H1 (cell line): ENCODE results near the gene LHPP. TPM values are rescaled to one million over a fixed set of nuclear protein-coding genes. Genes with fewer than 3 reads are reported as not detected.

Experiments
- CTCF ChIA-PET: fragments of 300-600 bp; sonication (Branson Sonifier 250); formaldehyde crosslinking; loops from one replicate; lab custom pipeline; 2021; ENCODE audit not compliant: partially characterized antibody; lab: Charles Lee
- POLR2A ChIA-PET: fragments of 300-600 bp; sonication (Branson Sonifier 250); formaldehyde crosslinking; loops from one replicate; lab custom pipeline; 2021; ENCODE audit warnings: inconsistent platforms; ENCODE audit not compliant: partially characterized antibody; lab: Charles Lee
- DNase-seq, 2 experiments: peaks; one replicate each; pipeline versions ENCODE4 v3.0.0 to v3.0.0-alpha.2; 2010 to 2022; ENCODE audit warnings: low spot score in 2 of 2, low read depth in 1 of 2, mixed read lengths in 1 of 2
- FAIRE-seq: peaks from 2 replicates; lab custom pipeline; 2011; peaks lifted over from hg19 to GRCh38; lab: Jason Lieb, UNC
- H2AFZ ChIP-seq: 2 replicates; pipeline ENCODE4 v1.8.1; 2012; ENCODE audit warnings: low read length, inconsistent platforms
- H2AK5ac ChIP-seq: 2 replicates; pipeline ENCODE4 v1.6.1; 2013; ENCODE audit warnings: low read depth, low read length
- H2BK120ac ChIP-seq: replicated peaks from 2 replicates; pipeline ENCODE3; 2013; ENCODE audit warnings: low read depth, low read length, inconsistent platforms
- H2BK12ac ChIP-seq: 2 replicates; pipeline ENCODE4 v1.6.1; 2013; ENCODE audit warnings: low read depth, low read length
- H2BK15ac ChIP-seq: 2 replicates; pipeline ENCODE4 v1.6.1; 2013; ENCODE audit warnings: low read length
- H2BK20ac ChIP-seq: 2 replicates; pipeline ENCODE4 v1.6.1; 2013; ENCODE audit warnings: low read length
- H2BK5ac ChIP-seq: 2 replicates; pipeline ENCODE4 v1.6.1; 2013; ENCODE audit warnings: low read depth, low read length
- H3K14ac ChIP-seq: 2 replicates; pipeline ENCODE4 v1.6.1; 2013; ENCODE audit warnings: inconsistent platforms; ENCODE audit not compliant: insufficient read length
- H3K18ac ChIP-seq: 2 replicates; pipeline ENCODE4 v1.6.1; 2013; ENCODE audit warnings: low read length; ENCODE audit errors: extremely low read depth
- H3K23ac ChIP-seq: 2 replicates; pipeline ENCODE4 v1.6.1; 2013; ENCODE audit warnings: inconsistent platforms; ENCODE audit not compliant: insufficient read length
- H3K23me2 ChIP-seq: 2 replicates; pipeline ENCODE4 v1.6.1; 2013; ENCODE audit warnings: low read depth, low read length
- H3K27ac ChIP-seq: 2 replicates; pipeline ENCODE4 v1.6.1; 2011; ENCODE audit warnings: low read depth, low read length, inconsistent platforms
- H3K27me3 ChIP-seq, 4 experiments: replicated peaks in 1 of 4; 1 replicate in 1 of 4; 2 replicates in 3 of 4; pipeline versions ENCODE4 v1.6.1 to v1.8.1; 2011 to 2013; ENCODE audit warnings: low read length in 3 of 4, mild to moderate bottlenecking in 3 of 4, inconsistent platforms in 2 of 4, mixed read lengths in 2 of 4, moderate library complexity in 1 of 4; ENCODE audit not compliant: control insufficient read depth in 3 of 4, insufficient read depth in 3 of 4; ENCODE audit errors: extremely low read depth in 1 of 4
- H3K36me3 ChIP-seq, 4 experiments: 2 replicates each; pipeline versions ENCODE4 v1.6.1 to v1.8.1; 2011 to 2013; ENCODE audit warnings: mild to moderate bottlenecking in 4 of 4, low read length in 3 of 4, moderate library complexity in 2 of 4, control low read depth in 1 of 4, inconsistent platforms in 1 of 4; ENCODE audit not compliant: insufficient read depth in 4 of 4, control insufficient read depth in 2 of 4
- H3K4ac ChIP-seq: replicated peaks from 2 replicates; pipeline ENCODE3; 2013; ENCODE audit warnings: low read length, low read depth, mixed read lengths, inconsistent platforms; ENCODE audit not compliant: insufficient read length
- H3K4me1 ChIP-seq, 4 experiments: replicated peaks in 1 of 4; 1 replicate in 1 of 4; 2 replicates in 3 of 4; pipeline versions ENCODE4 v1.6.1 to v1.8.1; 2011 to 2013; ENCODE audit warnings: low read length in 3 of 4, inconsistent platforms in 2 of 4, mixed read lengths in 1 of 4; ENCODE audit not compliant: insufficient read depth in 4 of 4, control insufficient read depth in 3 of 4
- H3K4me2 ChIP-seq, 2 experiments: 2 replicates each; pipeline versions ENCODE4 v1.6.1 to v1.8.1; 2011 to 2013; ENCODE audit warnings: low read depth in 2 of 2, low read length in 2 of 2, control low read depth in 1 of 2, inconsistent platforms in 1 of 2, mild to moderate bottlenecking in 1 of 2; ENCODE audit not compliant: insufficient read depth in 1 of 2
- H3K4me3 ChIP-seq, 4 experiments: fragments of 200-600, 300-600 bp in 1 of 4; sonication (generic), shearing (Covaris generic), sonication (Bioruptor Twin) in 1 of 4; 2 replicates each; pipeline versions ENCODE4 v1.5.1 to v1.8.1; 2011 to 2016; ENCODE audit warnings: low read length in 4 of 4, low read depth in 3 of 4, control low read depth in 2 of 4, inconsistent platforms in 2 of 4, mild to moderate bottlenecking in 2 of 4, mixed read lengths in 1 of 4, moderate library complexity in 1 of 4; ENCODE audit not compliant: insufficient read depth in 2 of 4; ENCODE audit errors: extremely low read depth in 1 of 4
- H3K56ac ChIP-seq: replicated peaks from 2 replicates; pipeline ENCODE3; 2013; ENCODE audit warnings: low read depth, mild to moderate bottlenecking, mixed read lengths, low read length, inconsistent platforms; ENCODE audit not compliant: insufficient read length
- H3K79me1 ChIP-seq: 2 replicates; pipeline ENCODE4 v1.6.1; 2013; ENCODE audit warnings: low read depth, low read length, control low read depth
- H3K79me2 ChIP-seq, 2 experiments: 2 replicates each; pipeline versions ENCODE4 v1.6.1 to v1.8.1; 2012 to 2013; ENCODE audit warnings: low read length in 2 of 2, mild to moderate bottlenecking in 2 of 2, inconsistent platforms in 1 of 2; ENCODE audit not compliant: insufficient read depth in 2 of 2, control insufficient read depth in 1 of 2
- H3K9ac ChIP-seq, 4 experiments: replicated peaks in 1 of 4; 1 replicate in 1 of 4; 2 replicates in 3 of 4; pipeline versions ENCODE4 v1.6.1 to v1.8.1; 2011 to 2013; ENCODE audit warnings: low read depth in 3 of 4, low read length in 3 of 4, control low read depth in 2 of 4, mild to moderate bottlenecking in 2 of 4, moderate library complexity in 2 of 4, inconsistent platforms in 1 of 4; ENCODE audit errors: extremely low read depth in 1 of 4
- H3K9me3 ChIP-seq, 2 experiments: 2 replicates each; pipeline versions ENCODE4 v1.6.1 to v1.8.1; 2012 to 2013; ENCODE audit warnings: mild to moderate bottlenecking in 2 of 2, moderate library complexity in 2 of 2, control low read depth in 1 of 2, inconsistent platforms in 1 of 2, low read depth in 1 of 2, low read length in 1 of 2, mixed read lengths in 1 of 2; ENCODE audit not compliant: insufficient read depth in 2 of 2
- H4K20me1 ChIP-seq, 2 experiments: replicated peaks in 1 of 2; 2 replicates each; pipeline versions ENCODE3 to v1.8.1; 2011 to 2013; ENCODE audit warnings: inconsistent platforms in 2 of 2, low read length in 2 of 2, mild to moderate bottlenecking in 1 of 2; ENCODE audit not compliant: insufficient read depth in 2 of 2, control insufficient read depth in 1 of 2
- H4K5ac ChIP-seq: 2 replicates; pipeline ENCODE4 v1.6.1; 2013; ENCODE audit warnings: low read length, low read depth, mixed read lengths, inconsistent platforms; ENCODE audit not compliant: insufficient read length
- H4K8ac ChIP-seq: 2 replicates; pipeline ENCODE4 v1.8.0; 2013; ENCODE audit warnings: mild to moderate bottlenecking, moderate library complexity, low read length, inconsistent platforms; ENCODE audit not compliant: insufficient read depth; ENCODE audit errors: extremely low read depth
- H4K91ac ChIP-seq: replicated peaks from 2 replicates; pipeline ENCODE3; 2013; ENCODE audit warnings: low read length, mixed read lengths, inconsistent platforms; ENCODE audit not compliant: insufficient read length
- BACH1 ChIP-seq: IDR thresholded peaks from 2 replicates; pipeline ENCODE4 v1.6.1; 2012; ENCODE audit warnings: low read length, improper control_type of control experiment
- CHD1 ChIP-seq: IDR thresholded peaks from 2 replicates; pipeline ENCODE4 v1.6.1; 2012; ENCODE audit warnings: low read depth, low read length, improper control_type of control experiment
- CHD2 ChIP-seq: IDR thresholded peaks from 2 replicates; pipeline ENCODE4 v1.6.1; 2012; ENCODE audit warnings: low read length, improper control_type of control experiment
- EZH2 ChIP-seq: fragments of 200-600 bp; sonication (generic); IDR thresholded peaks from 2 replicates; pipeline ENCODE4 v1.7.1; 2012; ENCODE audit warnings: low read depth, mild to moderate bottlenecking, moderate library complexity, low read length, inconsistent platforms; ENCODE audit not compliant: severe bottlenecking
- GABPA ChIP-seq: IDR thresholded peaks from 2 replicates; pipeline ENCODE4 v1.6.1; 2011; ENCODE audit warnings: mild to moderate bottlenecking, low read length, moderate library complexity, borderline replicate concordance; ENCODE audit not compliant: insufficient read depth
- GTF2F1 ChIP-seq: IDR thresholded peaks from 2 replicates; pipeline ENCODE4 v1.6.1; 2012; ENCODE audit warnings: low read depth, low read length, improper control_type of control experiment, borderline replicate concordance
- KDM4A ChIP-seq: IDR thresholded peaks from one replicate; pipeline ENCODE4 v1.7.1; 2012; ENCODE audit warnings: low read depth, mild to moderate bottlenecking, moderate library complexity, low read length, inconsistent platforms; ENCODE audit not compliant: severe bottlenecking
- NRF1 ChIP-seq: IDR thresholded peaks from 2 replicates; pipeline ENCODE4 v1.6.1; 2011; ENCODE audit warnings: mild to moderate bottlenecking, low read depth, low read length, improper control_type of control experiment
- PHF8 ChIP-seq: fragments of 200-600 bp; sonication (generic); conservative IDR thresholded peaks from 2 replicates; pipeline ENCODE4 v1.7.1; 2012; ENCODE audit warnings: low read depth, mild to moderate bottlenecking, inconsistent platforms, low read length, moderate library complexity
- RAD21 ChIP-seq, 2 experiments: IDR thresholded peaks in 1 of 2; conservative IDR thresholded peaks in 1 of 2; 2 replicates each; pipeline ENCODE4 v1.6.1; 2011; ENCODE audit warnings: low read depth in 2 of 2, low read length in 2 of 2, improper control_type of control experiment in 1 of 2, inconsistent platforms in 1 of 2, mild to moderate bottlenecking in 1 of 2, moderate library complexity in 1 of 2
- RFX5 ChIP-seq: IDR thresholded peaks from 2 replicates; pipeline ENCODE4 v1.6.1; 2011; ENCODE audit warnings: low read depth, low read length, improper control_type of control experiment, borderline replicate concordance
- SIX5 ChIP-seq: IDR thresholded peaks from 2 replicates; pipeline ENCODE4 v1.6.1; 2011; ENCODE audit warnings: mild to moderate bottlenecking, low read depth, low read length
- SP2 ChIP-seq: IDR thresholded peaks from 2 replicates; pipeline ENCODE4 v1.6.1; 2012; ENCODE audit warnings: mild to moderate bottlenecking, low read length, inconsistent platforms
- SP4 ChIP-seq: IDR thresholded peaks from 2 replicates; pipeline ENCODE4 v1.6.1; 2012; ENCODE audit warnings: low read length, inconsistent platforms
- TAF1 ChIP-seq: IDR thresholded peaks from 2 replicates; pipeline ENCODE4 v1.6.1; 2011; ENCODE audit warnings: mild to moderate bottlenecking, low read depth, low read length
- WGBS, 2 experiments: shearing (Covaris generic) in 1 of 2; methylation state at CpG; one replicate each; pipeline versions ENCODE4 v1.1.6 to v1.1.7; 2013 to 2015; ENCODE audit warnings: low lambda C conversion rate in 2 of 2, mixed read lengths in 2 of 2, inconsistent platforms in 1 of 2, low coverage in 1 of 2, missing lambda C conversion rate in 1 of 2; ENCODE audit not compliant: insufficient replicate concordance in 2 of 2, insufficient coverage in 1 of 2, insufficient read length in 1 of 2; ENCODE audit errors: extremely low coverage in 1 of 2, missing lambda C conversion rate in 1 of 2; 5-methylcytosine and 5-hydroxymethylcytosine counted together
- polyA plus RNA-seq, 7 experiments: library from polyadenylated mRNA; depleted of rRNA in 3 of 7; stranded (reverse) in 5 of 7; unstranded in 2 of 7; fragments of >200 nt in 5 of 7; fragments of 200-250 nt in 2 of 7; gene quantifications; 1 replicate in 5 of 7; 2 replicates in 1 of 7; 4 replicates in 1 of 7; pipeline versions ENCODE4 v1.2.1 to v1.2.3, GENCODE V29; 2011 to 2013; ENCODE audit warnings: missing spikeins in 2 of 7, mixed read lengths in 2 of 7
- total RNA-seq: library from RNA; stranded (reverse); fragmentation: NEBNext Ultra II Directional; extraction: Animal tissue kit (Norgen Biotek cat#: 25700); gene quantifications from 2 replicates; pipeline ENCODE4 v1.2.1, GENCODE V29; 2021

The LHPP gene
- total and polyA plus RNA-seq, 2 of the 8 experiments (the other 6 are each of a cell fraction or from before 2014, with no cell fraction given): 26.0 to 45.0 TPM

- H4K5ac ChIP-seq: no peak overlapping the region
- POLR2A ChIA-PET: interaction anchor here (1.3 to 2.0 kb wide), 2 partner anchors 10 to 78 kb away, joined by 4 to 5 read pairs; no protein-coding TSS in a partner anchor
- peaks cover 0 to 9% of the 10 kb centered on the region in 2 experiments for H4K20me1 ChIP-seq
- no peak overlapping the region for H2AK5ac ChIP-seq
- H3K9me3 ChIP-seq: no peaks in the 10 kb centered on the region
- H3K4me3 ChIP-seq: no peak overlapping the region
- H3K27ac ChIP-seq: no peak overlapping the region
- peaks cover 0 to 24% (median 14%) of the 10 kb centered on the region in 4 experiments; a peak in 6 of 7 replicates for H3K4me1 ChIP-seq
- H3K36me3 ChIP-seq: no peaks in the 10 kb centered on the region
- peaks cover under 1% of the 10 kb centered on the region for H3K79me1 ChIP-seq
- H3K4me2 ChIP-seq: no peak overlapping the region
- no peak overlapping the region for H3K56ac ChIP-seq
- no peak overlapping the region for H4K8ac ChIP-seq
- FAIRE-seq (no peak), DNase-seq (no peak)
- H3K79me2 ChIP-seq: no peaks in the 10 kb centered on the region
- no peaks in the 10 kb centered on the region for H3K23me2 ChIP-seq
- no peak overlapping the region for H3K4ac ChIP-seq
- H2BK12ac ChIP-seq: no peak overlapping the region
- CTCF ChIA-PET: interaction anchor here (0.7 to 1.4 kb wide), 6 partner anchors 9 to 93 kb away, joined by 3 to 4 read pairs (median 3); no protein-coding TSS in a partner anchor
- H2BK20ac ChIP-seq: no peak overlapping the region
- H2BK120ac ChIP-seq: no peak overlapping the region
- H3K18ac ChIP-seq: no peak overlapping the region
- no peak overlapping the region for H2BK5ac ChIP-seq
- H3K9ac ChIP-seq: no peak overlapping the region
- no peaks in the 10 kb centered on the region for H3K27me3 ChIP-seq
- H2AFZ ChIP-seq: no peak overlapping the region
- H3K23ac ChIP-seq: no peak overlapping the region
- no peak overlapping the region for H4K91ac ChIP-seq
- 74% methylated on average over 7 of the region's 7 CpGs; no CpG with 5 or more reads in 1 of the 2 experiments for WGBS, 2 experiments
- no peak overlapping the region for H3K14ac ChIP-seq
- no peak overlapping the region for H2BK15ac ChIP-seq
- TF ChIP-seq CHD2: no peak
- no peak for TF ChIP-seq EZH2
- no peak for TF ChIP-seq PHF8
- TF ChIP-seq BACH1: no peak
- no peak for TF ChIP-seq RAD21 (IDR thresholded peaks at IDR 0.05 in 1 of 2, conservative IDR thresholded peaks at IDR 0.05 in 1 of 2; ENCODE audit: low read depth in 2 of 2, low read length in 2 of 2)
- no peak for TF ChIP-seq GTF2F1
- TF ChIP-seq SP2: no peak
- no peak for TF ChIP-seq SP4
- TF ChIP-seq KDM4A: no peak
- no peak for TF ChIP-seq GABPA
- no peak for TF ChIP-seq SIX5
- TF ChIP-seq RFX5: no peak
- TF ChIP-seq TAF1: no peak
- TF ChIP-seq CHD1: no peak
- no peak for TF ChIP-seq NRF1
These were observed 191.7 kb downstream of the LHPP start for GRCh38 chr10:124653311-124653710.
